GM12878 (cell line): ENCODE measurements around the gene SVEP1. TPM values are rescaled to one million over a fixed set of nuclear protein-coding genes. Genes with fewer than 3 reads are reported as not detected.

Experiments used
- ATAC-seq: fragments of 200-7000 bp; cut with Tn5 transposase; 3 replicates; pipeline ENCODE4 v1.9.1; 2020; ENCODE audit warnings: mild to moderate bottlenecking, moderate library complexity
- BruUV-seq: library from RNA; stranded (reverse); fragments of 400-500 nt; replicated peaks from 2 replicates; lab custom pipeline; 2021; lab: Mats Ljungman, UMichigan
- CTCF ChIA-PET: fragments of 300-600 bp; sonication (Branson Sonifier 250); formaldehyde crosslinking; extraction: SDS; loops from one replicate; lab custom pipeline; 2021; ENCODE audit warnings: inconsistent platforms; lab: Yijun Ruan, JAX
- POLR2A ChIA-PET: fragments of 350-600 bp; formaldehyde crosslinking; extraction: SDS; loops from one replicate; lab custom pipeline; 2021; ENCODE audit warnings: inconsistent platforms; lab: Charles Lee
- RAD21 ChIA-PET: fragments of 300-600 bp; sonication (Branson Sonifier 250); formaldehyde crosslinking; loops from one replicate; lab custom pipeline; 2023; ENCODE audit warnings: antibody characterized with exemption; ENCODE audit not compliant: unreplicated experiment; lab: Charles Lee
- SMC1A ChIA-PET: fragments of 300-600 bp; sonication (Branson Sonifier 250); formaldehyde crosslinking; loops from one replicate; lab custom pipeline; 2023; ENCODE audit not compliant: unreplicated experiment, uncharacterized antibody; lab: Charles Lee
- DNase-seq: peaks from one replicate; pipeline ENCODE4 v3.0.0-alpha.2; 2011; ENCODE audit warnings: low read depth, low spot score
- FAIRE-seq: peaks from 3 replicates; lab custom pipeline; 2011; peaks lifted over from hg19 to GRCh38; lab: Jason Lieb, UNC
- H2AFZ ChIP-seq: 2 replicates; pipeline ENCODE4 v1.6.0; 2011; ENCODE audit warnings: low read depth, low read length, control low read depth; ENCODE audit not compliant: control insufficient read depth
- H3K27ac ChIP-seq: 2 replicates; pipeline ENCODE4 v1.5.1; 2011; ENCODE audit warnings: control low read depth; ENCODE audit not compliant: control insufficient read depth, insufficient read depth
- H3K27me3 ChIP-seq, 2 experiments: replicated peaks in 1 of 2; 2 replicates each; pipeline versions ENCODE4 v1.6.0 to v1.6.1; 2011; ENCODE audit warnings: low read length in 1 of 2; ENCODE audit not compliant: control insufficient read depth in 2 of 2, insufficient read depth in 2 of 2
- H3K36me3 ChIP-seq, 2 experiments: 2 replicates each; pipeline ENCODE4 v1.5.1; 2011; ENCODE audit warnings: low read length in 1 of 2; ENCODE audit not compliant: control insufficient read depth in 2 of 2, insufficient read depth in 2 of 2
- H3K4me1 ChIP-seq: 2 replicates; pipeline ENCODE4 v1.6.1; 2011; ENCODE audit warnings: mild to moderate bottlenecking, low read length, moderate library complexity, mixed read lengths; ENCODE audit not compliant: control insufficient read depth, insufficient read depth
- H3K4me2 ChIP-seq: 2 replicates; pipeline ENCODE4 v1.6.0; 2011; ENCODE audit warnings: control low read depth; ENCODE audit not compliant: control insufficient read depth, insufficient read depth
- H3K4me3 ChIP-seq: fragments of 200-600 bp; sonication (generic); 2 replicates; pipeline ENCODE4 v1.5.1; 2016
- H3K79me2 ChIP-seq: 2 replicates; pipeline ENCODE4 v1.6.0; 2011; ENCODE audit warnings: low read length; ENCODE audit not compliant: control insufficient read depth, insufficient read depth
- H3K9ac ChIP-seq: 2 replicates; pipeline ENCODE4 v1.8.0; 2011; ENCODE audit warnings: low read length, control low read depth, mixed read lengths; ENCODE audit not compliant: control insufficient read depth, insufficient read depth
- H3K9me3 ChIP-seq: replicated peaks from 3 replicates; pipeline ENCODE4 v1.5.1; 2011; ENCODE audit warnings: mild to moderate bottlenecking, low read length; ENCODE audit not compliant: control insufficient read depth, insufficient read depth
- H4K20me1 ChIP-seq: 2 replicates; pipeline ENCODE4 v1.6.0; 2011; ENCODE audit not compliant: control insufficient read depth, insufficient read depth
- ATF3 ChIP-seq: IDR thresholded peaks from 2 replicates; pipeline ENCODE4 v1.6.1; 2011; ENCODE audit warnings: low read depth, mild to moderate bottlenecking, low read length, moderate library complexity, borderline replicate concordance; ENCODE audit errors: extremely low read depth
- BCL3 ChIP-seq: IDR thresholded peaks from 2 replicates; pipeline ENCODE4 v1.6.1; 2011; ENCODE audit warnings: borderline replicate concordance, low read depth, mild to moderate bottlenecking, moderate library complexity, low read length; ENCODE audit not compliant: insufficient read depth, poor library complexity, severe bottlenecking
- CHD1 ChIP-seq: IDR thresholded peaks from 2 replicates; pipeline ENCODE4 v1.6.1; 2012; ENCODE audit warnings: low read depth, low read length, improper control_type of control experiment
- CREB1 ChIP-seq: IDR thresholded peaks from 2 replicates; pipeline ENCODE4 v1.6.1; 2012; ENCODE audit warnings: low read depth, mild to moderate bottlenecking, inconsistent platforms
- EP300 ChIP-seq, 2 experiments: fragments of 150-350 bp in 1 of 2; IDR thresholded peaks; 2 replicates each; pipeline ENCODE4 v1.6.1; 2011 to 2012; ENCODE audit warnings: low read depth in 2 of 2, low read length in 2 of 2, borderline replicate concordance in 1 of 2, improper control_type of control experiment in 1 of 2, inconsistent platforms in 1 of 2; ENCODE audit not compliant: control insufficient read depth in 1 of 2
- HDAC2 ChIP-seq: fragments of 200-600 bp; sonication (generic); IDR thresholded peaks from 2 replicates; pipeline ENCODE4 v1.6.1; 2017
- MEF2B ChIP-seq: fragments of 450-650 bp; IDR thresholded peaks from 2 replicates; pipeline ENCODE4 v1.6.1; 2018; ENCODE audit warnings: mild to moderate bottlenecking, moderate library complexity; ENCODE audit not compliant: partially characterized antibody, poor library complexity, severe bottlenecking
- NR2C1 ChIP-seq: fragments of 450-650 bp; IDR thresholded peaks from 2 replicates; pipeline ENCODE4 v1.6.1; 2017; ENCODE audit warnings: antibody characterized with exemption, mild to moderate bottlenecking, moderate library complexity
- PRDM15 ChIP-seq: fragments of 450-650 bp; formaldehyde crosslinking; IDR thresholded peaks from 2 replicates; pipeline ENCODE4 v1.4.0; 2020; ENCODE audit warnings: mild to moderate bottlenecking, moderate library complexity
- RB1 ChIP-seq: fragments of 450-650 bp; formaldehyde crosslinking; IDR thresholded peaks from 2 replicates; pipeline ENCODE4 v1.6.1; 2017; ENCODE audit warnings: mild to moderate bottlenecking, borderline replicate concordance
- RCOR1 ChIP-seq: conservative IDR thresholded peaks from 2 replicates; pipeline ENCODE4 v1.6.1; 2012; ENCODE audit warnings: low read depth, low read length, improper control_type of control experiment
- RFX5 ChIP-seq: IDR thresholded peaks from 2 replicates; pipeline ENCODE4 v1.6.1; 2011; ENCODE audit warnings: low read depth, low read length, improper control_type of control experiment
- SKIL ChIP-seq: fragments of 450-650 bp; IDR thresholded peaks from 2 replicates; pipeline ENCODE4 v1.6.1; 2017; ENCODE audit warnings: mild to moderate bottlenecking, low read depth, inconsistent platforms; ENCODE audit not compliant: poor library complexity, severe bottlenecking
- TCF12 ChIP-seq: IDR thresholded peaks from 2 replicates; pipeline ENCODE4 v1.6.1; 2011; ENCODE audit warnings: low read depth, mild to moderate bottlenecking, low read length
- in situ Hi-C: fragments of 300-500 bp; cut with MboI; formaldehyde crosslinking; loops from 9 replicates; pipeline ENCODE4 v1.14.3; 2018; ENCODE audit warnings: mixed read lengths
- intact Hi-C: fragments of 100-400 bp; cut with micrococcal nuclease; formaldehyde crosslinking; loops from one replicate; pipeline ENCODE4 v1.14.2; 2022; ENCODE audit not compliant: unreplicated experiment
- polyA plus RNA-seq, 11 experiments: library from polyadenylated mRNA; depleted of rRNA in 4 of 11; unstranded in 6 of 11; stranded (reverse) in 5 of 11; fragments of >200 nt; fragmentation: Nextera tagmentation in 4 of 11; fragmentation: Illumina TruSeq in 1 of 11; extraction: Ambion mirVana in 4 of 11; extraction: Trizol in 1 of 11; gene quantifications; 1 replicate in 1 of 11; 2 replicates in 10 of 11; pipeline versions ENCODE4 v1.2.1 to v1.2.3, GENCODE V29; 2011 to 2016; ENCODE audit warnings: inconsistent platforms in 2 of 11, missing spikeins in 2 of 11, low read depth in 1 of 11
- total RNA-seq, 4 experiments: library from RNA; depleted of rRNA in 3 of 4; stranded (reverse); fragments of >200 nt in 3 of 4; fragmentation: Illumina TruSeq in 1 of 4; extraction: Trizol in 1 of 4; gene quantifications; 2 replicates each; pipeline versions ENCODE4 v1.2.1 to v1.2.3, GENCODE V29; 2013 to 2021

The SVEP1 gene
- total and polyA plus RNA-seq, 10 of the 15 experiments (the other 5 are each of a cell fraction or from before 2014, with no cell fraction given) = under 0.01 to 0.05 (median 0.01) TPM; not detected in 5

GRCh38 chr9:110578575-110579033, 937 bp downstream of the SVEP1 start (continued):
- no peak for TF ChIP-seq MEF2B

- intact Hi-C loops = no loop called here
- in situ Hi-C loops = no loop called here
- no peak for TF ChIP-seq RFX5
- no peak for TF ChIP-seq RCOR1
- TF ChIP-seq HDAC2 = no peak
- TF ChIP-seq TCF12 = no peak
- no peak for TF ChIP-seq CREB1
- TF ChIP-seq RB1 = no peak
- TF ChIP-seq ATF3 = no peak
- no peak for TF ChIP-seq BCL3
- no peak for TF ChIP-seq NR2C1
- no peak for TF ChIP-seq EP300 (IDR thresholded peaks at IDR 0.05; ENCODE audit: borderline replicate concordance in 1 of 2, control insufficient read depth in 1 of 2, low read depth in 2 of 2, low read length in 2 of 2)
- TF ChIP-seq CHD1 = no peak
- no peak for TF ChIP-seq SKIL
- no peak for TF ChIP-seq PRDM15 (CRISPR knock-in tag)
Observed at GRCh38 chr9:110575945-110576344, 3.6 kb downstream of the SVEP1 start.

More at GRCh38 chr9:110575945-110576344, 3.6 kb downstream of the SVEP1 start:
- ATAC-seq = no peak
- POLR2A ChIA-PET = no interaction called here
- Histone ChIP-seq H4K20me1 (no peaks in the 10 kb centered on the region), H3K4me3 (no peak overlapping the region), H3K27ac (no peak overlapping the region), H3K9ac (no peak overlapping the region), H2AFZ (no peak overlapping the region), H3K79me2 (no peaks in the 10 kb centered on the region), H3K36me3 (no peaks in the 10 kb centered on the region), H3K4me1 (no peaks in the 10 kb centered on the region), H3K4me2 (no peak overlapping the region), H3K9me3 (no peaks in the 10 kb centered on the region; the same call in 2 of the 3 replicates), H3K27me3 (peaks cover 8 to 9% of the 10 kb centered on the region in 2 experiments)
- no peak for FAIRE-seq
- BruUV-seq = no TSS peak
- SMC1A ChIA-PET = no interaction called here
- RAD21 ChIA-PET = no interaction called here
- CTCF ChIA-PET = no interaction called here
- DNase-seq = no peak
